Transverse colon (tissue), 4 donors: ENCODE results near the gene IL1RAPL1.

Source experiments
- CTCF ChIP-seq, 5 experiments: fragments of 200-600 bp in 3 of 5; fragments of 450-650 bp in 2 of 5; sonication (generic) in 3 of 5; IDR thresholded peaks; 1 replicate in 2 of 5; 2 replicates in 3 of 5; pipeline ENCODE4 v1.5.1; 2016 to 2017; ENCODE audit warnings: antibody characterized with exemption in 5 of 5, inconsistent platforms in 3 of 5, mild to moderate bottlenecking in 2 of 5, moderate library complexity in 1 of 5
- EP300 ChIP-seq: sonication (generic); formaldehyde crosslinking; IDR thresholded peaks from one replicate; pipeline ENCODE4 v1.6.1; 2017; ENCODE audit warnings: antibody characterized with exemption, low read depth
- POLR2A ChIP-seq: fragments of 450-650 bp; IDR thresholded peaks from one replicate; pipeline ENCODE4 v1.6.1; 2016; ENCODE audit warnings: antibody characterized with exemption, mild to moderate bottlenecking, moderate library complexity
- POLR2AphosphoS5 ChIP-seq, 3 donors: sonication (generic); formaldehyde crosslinking; IDR thresholded peaks; one replicate each; pipeline ENCODE4 v1.6.1; 2016; ENCODE audit warnings: antibody characterized with exemption in 3 of 3

- no peak for TF ChIP-seq POLR2AphosphoS5 (IDR thresholded peaks at IDR 0.05)
- TF ChIP-seq CTCF (IDR thresholded peaks at IDR 0.05), result no peak
- TF ChIP-seq EP300, result no peak
- no peak for TF ChIP-seq POLR2A
These were observed 1314.8 kb downstream of the IL1RAPL1 start for GRCh38 chrX:29902004-29902403.
